ENCODE results near the gene TSHZ2.

GRCh38 chr20:53312957-53313356, 340.8 kb downstream of the TSHZ2 start:
- no peak for TF ChIP-seq POLR2A (IDR thresholded peaks at IDR 0.05; ENCODE audit: low read depth, low read length)
- TF ChIP-seq POLR2AphosphoS5 (IDR thresholded peaks at IDR 0.05; ENCODE audit: low read depth, low read length) = no peak
- no peak for TF ChIP-seq TAF1 (IDR thresholded peaks at IDR 0.05; ENCODE audit: borderline replicate concordance, low read depth, low read length)

Measured in GM12892 (cell line).